PFSK-1 (cell line): Measurements from ENCODE around the gene YIF1B.

Experiments
- FOXP2 ChIP-seq: optimal IDR thresholded peaks from 2 replicates; pipeline ENCODE3; 2011; ENCODE audit warnings: borderline replicate concordance, control low read depth, inconsistent platforms; ENCODE audit not compliant: insufficient read depth; ENCODE audit errors: extremely low read length, extremely low read depth
- POLR2AphosphoS5 ChIP-seq: IDR thresholded peaks from 2 replicates; pipeline ENCODE4 v1.6.1; 2012; ENCODE audit warnings: low read depth, mild to moderate bottlenecking, control low read depth, low read length, moderate library complexity
- SIN3A ChIP-seq: IDR thresholded peaks from 2 replicates; pipeline ENCODE4 v1.6.1; 2012; ENCODE audit warnings: mild to moderate bottlenecking, low read length, moderate library complexity, borderline replicate concordance; ENCODE audit not compliant: insufficient read depth
- TAF1 ChIP-seq: IDR thresholded peaks from 2 replicates; pipeline ENCODE4 v1.6.1; 2012; ENCODE audit warnings: low read length, control low read depth, borderline replicate concordance; ENCODE audit not compliant: insufficient read depth
- TF ChIP-seq, protein P1 (sequence below), 2 experiments: IDR thresholded peaks; 2 replicates each; pipeline versions ENCODE4 v1.6.1 to v1.8.0; 2011 to 2012; ENCODE audit warnings: low read depth in 2 of 2, low read length in 2 of 2, control low read depth in 1 of 2, inconsistent platforms in 1 of 2, mild to moderate bottlenecking in 1 of 2, moderate library complexity in 1 of 2; ENCODE audit not compliant: insufficient read depth in 1 of 2

The YIF1B gene

GRCh38 chr19:38317104-38317612 is 1.4 kb upstream of the YIF1B start:
- TF ChIP-seq POLR2AphosphoS5: no peak
- TF ChIP-seq, protein P1, sequence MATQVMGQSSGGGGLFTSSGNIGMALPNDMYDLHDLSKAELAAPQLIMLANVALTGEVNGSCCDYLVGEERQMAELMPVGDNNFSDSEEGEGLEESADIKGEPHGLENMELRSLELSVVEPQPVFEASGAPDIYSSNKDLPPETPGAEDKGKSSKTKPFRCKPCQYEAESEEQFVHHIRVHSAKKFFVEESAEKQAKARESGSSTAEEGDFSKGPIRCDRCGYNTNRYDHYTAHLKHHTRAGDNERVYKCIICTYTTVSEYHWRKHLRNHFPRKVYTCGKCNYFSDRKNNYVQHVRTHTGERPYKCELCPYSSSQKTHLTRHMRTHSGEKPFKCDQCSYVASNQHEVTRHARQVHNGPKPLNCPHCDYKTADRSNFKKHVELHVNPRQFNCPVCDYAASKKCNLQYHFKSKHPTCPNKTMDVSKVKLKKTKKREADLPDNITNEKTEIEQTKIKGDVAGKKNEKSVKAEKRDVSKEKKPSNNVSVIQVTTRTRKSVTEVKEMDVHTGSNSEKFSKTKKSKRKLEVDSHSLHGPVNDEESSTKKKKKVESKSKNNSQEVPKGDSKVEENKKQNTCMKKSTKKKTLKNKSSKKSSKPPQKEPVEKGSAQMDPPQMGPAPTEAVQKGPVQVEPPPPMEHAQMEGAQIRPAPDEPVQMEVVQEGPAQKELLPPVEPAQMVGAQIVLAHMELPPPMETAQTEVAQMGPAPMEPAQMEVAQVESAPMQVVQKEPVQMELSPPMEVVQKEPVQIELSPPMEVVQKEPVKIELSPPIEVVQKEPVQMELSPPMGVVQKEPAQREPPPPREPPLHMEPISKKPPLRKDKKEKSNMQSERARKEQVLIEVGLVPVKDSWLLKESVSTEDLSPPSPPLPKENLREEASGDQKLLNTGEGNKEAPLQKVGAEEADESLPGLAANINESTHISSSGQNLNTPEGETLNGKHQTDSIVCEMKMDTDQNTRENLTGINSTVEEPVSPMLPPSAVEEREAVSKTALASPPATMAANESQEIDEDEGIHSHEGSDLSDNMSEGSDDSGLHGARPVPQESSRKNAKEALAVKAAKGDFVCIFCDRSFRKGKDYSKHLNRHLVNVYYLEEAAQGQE (IDR thresholded peaks at IDR 0.05; ENCODE audit: insufficient read depth in 1 of 2, low read depth in 2 of 2, low read length in 2 of 2): no peak
- TF ChIP-seq FOXP2: no peak

DNA sequence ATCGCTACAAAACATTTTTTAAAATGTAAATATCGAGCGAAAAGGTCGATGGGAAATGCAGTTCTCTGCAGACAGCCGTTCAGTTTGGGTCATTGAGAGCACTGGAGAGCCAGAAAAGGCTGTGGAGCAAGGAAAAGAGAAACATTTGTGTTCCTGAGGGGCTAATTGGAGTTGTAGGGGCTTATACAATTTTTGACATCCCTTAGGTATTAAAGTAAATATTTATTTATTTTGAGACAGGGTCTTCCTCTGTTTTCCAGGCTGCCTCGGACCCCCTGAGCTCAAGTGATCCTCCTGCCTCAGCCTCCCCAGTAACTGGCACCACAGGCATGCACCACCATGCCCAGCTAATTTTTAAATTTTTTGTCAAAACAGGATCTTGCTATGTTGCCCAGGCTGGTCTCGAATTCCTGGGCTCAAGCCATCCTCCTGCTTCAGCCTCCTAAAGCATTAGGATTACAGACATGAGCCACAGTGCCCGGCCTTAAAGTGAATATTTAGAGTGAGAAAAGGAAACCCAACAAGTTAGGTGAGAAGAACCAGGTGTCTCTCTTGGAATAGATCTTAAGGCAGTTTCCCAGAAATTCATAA is 825 bp upstream of the YIF1B start:
- TF ChIP-seq POLR2AphosphoS5: no peak
- no peak for TF ChIP-seq TAF1
- no peak for TF ChIP-seq SIN3A
- no peak for TF ChIP-seq FOXP2
- TF ChIP-seq, protein P1 (IDR thresholded peaks at IDR 0.05; ENCODE audit: insufficient read depth in 1 of 2, low read depth in 2 of 2, low read length in 2 of 2): no peak

- TF ChIP-seq SIN3A: no peak
- TF ChIP-seq POLR2AphosphoS5: no peak
Measured at GRCh38 chr19:38310986-38311385, 4.8 kb downstream of the YIF1B start.

DNA sequence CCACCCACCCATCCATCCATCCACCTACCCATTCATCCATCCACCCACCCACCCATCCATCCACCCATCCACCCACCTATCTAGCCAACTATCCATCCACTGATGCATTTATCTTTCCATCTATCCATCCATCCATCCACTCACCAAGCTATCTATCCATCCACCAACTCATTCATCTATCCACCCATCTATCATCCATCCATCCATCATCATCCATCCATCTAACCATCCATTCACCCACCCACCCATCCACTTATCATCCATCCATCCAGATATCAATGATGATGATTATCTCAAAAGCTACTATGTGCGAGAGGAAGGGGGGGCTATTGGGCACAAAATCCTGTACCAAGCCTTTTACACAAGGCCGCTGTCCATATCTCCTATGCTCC is 5.5 kb downstream of the YIF1B start:
- no peak for TF ChIP-seq POLR2AphosphoS5
- TF ChIP-seq, protein P1 (IDR thresholded peaks at IDR 0.05; ENCODE audit: insufficient read depth in 1 of 2, low read depth in 2 of 2, low read length in 2 of 2): no peak
- TF ChIP-seq TAF1: no peak
- TF ChIP-seq SIN3A: no peak
- no peak for TF ChIP-seq FOXP2

- TF ChIP-seq FOXP2: no peak
- TF ChIP-seq TAF1: no peak
- TF ChIP-seq SIN3A: no peak
- TF ChIP-seq, protein P1 (IDR thresholded peaks at IDR 0.05; ENCODE audit: insufficient read depth in 1 of 2, low read depth in 2 of 2, low read length in 2 of 2): no peak
- TF ChIP-seq POLR2AphosphoS5: no peak
Measured at GRCh38 chr19:38309615-38310278, 6.0 kb downstream of the YIF1B start.
